ENCODE measurements around the gene AP1B1.

AP1B1 gene

GRCh38 chr22:29343313-29343805, 45.0 kb downstream of the AP1B1 start:
- TF ChIP-seq CTCF (IDR thresholded peaks at IDR 0.05; ENCODE audit: low read depth, low read length): no peak
- DNase-seq (ENCODE audit: low read depth in 2 of 2): peak; percentile 10 to 36
- no peak overlapping the region for H3K4me3 ChIP-seq (replicated peaks in 1 of 2; ENCODE audit: low read depth in 2 of 2, low read length in 2 of 2)

GRCh38 chr22:29342577-29343312, 45.6 kb downstream of the AP1B1 start:
- no peak for DNase-seq (ENCODE audit: low read depth in 2 of 2)
- TF ChIP-seq CTCF (IDR thresholded peaks at IDR 0.05; ENCODE audit: low read depth, low read length): no peak

GRCh38 chr22:29342177-29342576, 46.2 kb downstream of the AP1B1 start:
- no peak for TF ChIP-seq CTCF (IDR thresholded peaks at IDR 0.05; ENCODE audit: low read depth, low read length)
- no peak for DNase-seq (ENCODE audit: low read depth in 2 of 2)
- H3K4me3 ChIP-seq (replicated peaks in 1 of 2; ENCODE audit: low read depth in 2 of 2, low read length in 2 of 2): no peak overlapping the region

More at GRCh38 chr22:29342577-29343312, 45.6 kb downstream of the AP1B1 start:
- no peak overlapping the region for H3K4me3 ChIP-seq (replicated peaks in 1 of 2; ENCODE audit: low read depth in 2 of 2, low read length in 2 of 2)

GRCh38 chr22:29341849-29342127, 46.6 kb downstream of the AP1B1 start:
- no peak for TF ChIP-seq CTCF (IDR thresholded peaks at IDR 0.05; ENCODE audit: low read depth, low read length)
- DNase-seq (ENCODE audit: low read depth in 2 of 2): no peak
- no peak overlapping the region for H3K4me3 ChIP-seq (replicated peaks in 1 of 2; ENCODE audit: low read depth in 2 of 2, low read length in 2 of 2)

- TF ChIP-seq CTCF (IDR thresholded peaks at IDR 0.05; ENCODE audit: low read depth, low read length): no peak
- no peak overlapping the region for H3K4me3 ChIP-seq (replicated peaks in 1 of 2; ENCODE audit: low read depth in 2 of 2, low read length in 2 of 2)
- DNase-seq (ENCODE audit: low read depth in 2 of 2): no peak
Observed at GRCh38 chr22:29341056-29341848, 47.1 kb downstream of the AP1B1 start.

- no peak for TF ChIP-seq CTCF (IDR thresholded peaks at IDR 0.05; ENCODE audit: low read depth, low read length)
- no peak overlapping the region for H3K4me3 ChIP-seq (replicated peaks in 1 of 2; ENCODE audit: low read depth in 2 of 2, low read length in 2 of 2)
- DNase-seq (ENCODE audit: low read depth in 2 of 2): no peak
Observed at GRCh38 chr22:29340566-29340965, 47.8 kb downstream of the AP1B1 start.
